ENCODE data around the gene TARM1. TPM values are rescaled to one million over a fixed set of nuclear protein-coding genes. Genes with fewer than 3 reads are reported as not detected.

TARM1 gene
- total RNA-seq, 1 donor = not detected

DNA sequence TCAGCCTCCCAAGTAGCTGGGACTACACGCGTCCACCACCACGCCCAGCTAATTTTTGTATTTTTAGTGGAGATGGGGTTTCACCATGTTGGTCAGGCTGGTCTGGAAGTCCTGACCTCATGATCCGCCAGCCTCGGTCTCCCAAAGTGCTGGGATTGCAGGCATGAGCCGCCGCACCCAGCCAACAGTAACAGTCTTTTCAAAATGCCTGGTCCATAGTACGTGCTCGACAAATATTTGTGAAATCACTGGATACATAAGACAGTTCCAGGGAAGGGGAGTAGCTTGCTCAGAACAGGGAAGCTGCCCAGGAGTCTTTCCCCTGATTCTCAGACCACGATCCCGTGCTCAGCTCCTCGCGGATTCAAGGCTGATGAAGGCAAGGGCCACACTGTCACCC lies 59.2 kb downstream of the TARM1 start:
- TF ChIP-seq, protein P1, sequence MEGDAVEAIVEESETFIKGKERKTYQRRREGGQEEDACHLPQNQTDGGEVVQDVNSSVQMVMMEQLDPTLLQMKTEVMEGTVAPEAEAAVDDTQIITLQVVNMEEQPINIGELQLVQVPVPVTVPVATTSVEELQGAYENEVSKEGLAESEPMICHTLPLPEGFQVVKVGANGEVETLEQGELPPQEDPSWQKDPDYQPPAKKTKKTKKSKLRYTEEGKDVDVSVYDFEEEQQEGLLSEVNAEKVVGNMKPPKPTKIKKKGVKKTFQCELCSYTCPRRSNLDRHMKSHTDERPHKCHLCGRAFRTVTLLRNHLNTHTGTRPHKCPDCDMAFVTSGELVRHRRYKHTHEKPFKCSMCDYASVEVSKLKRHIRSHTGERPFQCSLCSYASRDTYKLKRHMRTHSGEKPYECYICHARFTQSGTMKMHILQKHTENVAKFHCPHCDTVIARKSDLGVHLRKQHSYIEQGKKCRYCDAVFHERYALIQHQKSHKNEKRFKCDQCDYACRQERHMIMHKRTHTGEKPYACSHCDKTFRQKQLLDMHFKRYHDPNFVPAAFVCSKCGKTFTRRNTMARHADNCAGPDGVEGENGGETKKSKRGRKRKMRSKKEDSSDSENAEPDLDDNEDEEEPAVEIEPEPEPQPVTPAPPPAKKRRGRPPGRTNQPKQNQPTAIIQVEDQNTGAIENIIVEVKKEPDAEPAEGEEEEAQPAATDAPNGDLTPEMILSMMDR (IDR thresholded peaks at IDR 0.05; ENCODE audit: insufficient read depth, low read depth, low read length) = no peak
- H3K4me3 ChIP-seq (ENCODE audit: low read depth, low read length) = no peak overlapping the region
- no peak for DNase-seq (ENCODE audit: low read depth)

DNA sequence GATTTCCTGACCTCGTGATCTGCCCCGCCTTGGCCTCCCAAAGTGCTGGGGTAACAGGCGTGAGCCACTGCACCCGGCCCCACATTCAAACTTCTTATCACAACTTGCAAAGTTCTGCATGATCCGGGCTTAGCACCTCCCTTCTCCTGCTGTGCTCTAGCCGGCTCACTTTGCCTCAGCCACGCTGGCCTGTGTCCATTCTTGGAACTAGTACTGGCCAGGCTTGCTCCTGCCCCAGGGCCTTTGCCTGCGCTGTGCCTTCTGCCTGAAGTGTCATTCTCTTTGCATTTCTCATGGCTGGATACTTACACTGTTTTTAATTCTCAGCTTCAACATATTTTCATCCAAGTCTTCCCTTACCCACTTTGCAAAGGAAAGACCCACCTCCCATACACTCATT lies 59.8 kb downstream of the TARM1 start:
- TF ChIP-seq, protein P1 (IDR thresholded peaks at IDR 0.05; ENCODE audit: insufficient read depth, low read depth, low read length) = no peak

More for the DNA sequence above, 59.8 kb downstream of the TARM1 start:
- no peak overlapping the region for H3K4me3 ChIP-seq (ENCODE audit: low read depth, low read length)
- no peak for DNase-seq (ENCODE audit: low read depth)

Small RNAs within 50 kb of the gene (small RNA-seq; reads per million reads assigned to genes)
- not detected for gene AC012314.20

Other genes with a start within 250 kb of the TARM1 start
- 31.1 and 34.8 TPM in 2 replicates for gene MYADM, start 213.5 kb downstream of the TARM1 start, total RNA-seq
- gene PRKCG, start 199.2 kb downstream of the TARM1 start, total RNA-seq = under 0.01 and 0.43 TPM in 2 replicates
- gene CACNG7, start 172.1 kb downstream of the TARM1 start, total RNA-seq = 0.32 and 0.43 TPM in 2 replicates
- gene CACNG8, start 118.4 kb downstream of the TARM1 start, total RNA-seq = under 0.01 TPM in 1 of 2 replicates, not detected in the other
- gene CACNG6, start 89.7 kb downstream of the TARM1 start, total RNA-seq = under 0.01 and 1.3 TPM in 2 replicates
- gene VSTM1, start 17.5 kb downstream of the TARM1 start, total RNA-seq = 0.43 TPM in 1 of 2 replicates, not detected in the other
- gene OSCAR, start 19.4 kb upstream of the TARM1 start, total RNA-seq = under 0.01 and 0.64 TPM in 2 replicates
- 10.4 and 11.3 TPM in 2 replicates for gene NDUFA3, start 21.5 kb upstream of the TARM1 start, total RNA-seq
- 17.7 and 20.9 TPM in 2 replicates for gene TFPT, start 34.3 kb upstream of the TARM1 start, total RNA-seq
- gene PRPF31, start 34.4 kb upstream of the TARM1 start, total RNA-seq = 39.6 and 41.5 TPM in 2 replicates
- 7.3 and 7.7 TPM in 2 replicates for gene CNOT3, start 56.4 kb upstream of the TARM1 start, total RNA-seq
- 4.7 and 4.8 TPM in 2 replicates for gene LENG1, start 78.4 kb upstream of the TARM1 start, total RNA-seq
- 0.32 TPM in 1 of 2 replicates, not detected in the other for gene TMC4, start 91.8 kb upstream of the TARM1 start, total RNA-seq
- gene MBOAT7, start 108.2 kb upstream of the TARM1 start, total RNA-seq = 60.2 and 73.4 TPM in 2 replicates
- 82.5 and 83.8 TPM in 2 replicates for gene TSEN34, start 109.9 kb upstream of the TARM1 start, total RNA-seq
- gene RPS9, start 119.5 kb upstream of the TARM1 start, total RNA-seq = 985 and 1,373 TPM in 2 replicates
- not detected in 2 replicates for gene LILRB3, start 141.6 kb upstream of the TARM1 start, total RNA-seq
- gene LILRA6, start 161.4 kb upstream of the TARM1 start, total RNA-seq = not detected in 2 replicates
- not detected in 2 replicates for gene LILRB5, start 175.9 kb upstream of the TARM1 start, total RNA-seq
- not detected in 2 replicates for gene LILRB2, start 199.7 kb upstream of the TARM1 start, total RNA-seq
- not detected in 2 replicates for gene LILRA5, start 231.8 kb upstream of the TARM1 start, total RNA-seq